LoVo (cell line): ENCODE data around the gene MSANTD4.
"Not testable (repeated sequence)": the region's sequence is repeated elsewhere in the genome, so short reads cannot be mapped to it uniquely, and the experiment has no call there.

ENCODE experiments used
- DNase-seq: peaks from one replicate; pipeline ENCODE4 v3.0.0-alpha.2; 2016; ENCODE audit warnings: low spot score

MSANTD4 gene

DNA sequence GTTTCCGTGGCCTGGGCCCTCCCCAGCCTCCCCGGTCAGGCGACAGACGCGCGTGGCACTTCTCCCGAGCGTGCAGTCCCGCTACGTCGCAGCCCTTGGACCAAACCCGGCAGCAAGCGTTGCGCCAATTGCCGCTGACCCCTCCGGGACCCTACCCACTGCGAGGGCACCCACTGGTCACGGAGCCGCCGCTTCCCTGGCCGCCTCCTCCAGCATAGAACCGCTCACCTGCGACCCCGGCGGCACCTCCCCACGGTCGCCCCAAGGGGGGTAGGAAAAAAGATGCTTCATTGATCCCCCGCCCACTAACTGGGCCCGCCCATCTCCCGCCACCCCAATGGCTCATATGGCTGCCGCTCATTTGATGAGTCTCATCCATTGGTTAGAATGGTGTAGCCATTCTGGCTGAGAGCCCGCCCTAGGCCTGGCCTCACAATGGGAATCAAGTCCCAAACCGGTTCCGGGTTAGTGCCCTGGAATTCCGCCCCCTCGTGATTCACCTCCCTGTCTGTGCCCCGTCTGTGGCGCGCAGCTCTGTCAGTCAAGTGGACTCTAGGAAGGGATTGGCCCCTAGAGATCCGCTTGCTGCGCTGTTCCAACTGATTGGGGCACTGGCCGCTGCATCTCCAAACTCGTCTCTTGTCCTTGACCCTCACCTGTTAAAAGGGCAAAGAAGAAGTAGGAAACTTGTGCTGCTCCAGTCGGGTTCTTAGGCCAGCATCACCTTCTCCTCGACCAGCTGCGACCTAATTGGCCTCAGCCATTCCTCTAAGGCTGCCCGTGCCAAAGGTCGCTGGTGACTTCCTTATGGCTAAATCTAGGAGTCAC, at the start of gene MSANTD4:
Gene MSANTD4, minus strand, starts transcription at position 274 of the 828 bp plus-strand sequence. CDS start 11,323 bp downstream, outside the sequence.
- DNase-seq = peak; percentile 97

DNA sequence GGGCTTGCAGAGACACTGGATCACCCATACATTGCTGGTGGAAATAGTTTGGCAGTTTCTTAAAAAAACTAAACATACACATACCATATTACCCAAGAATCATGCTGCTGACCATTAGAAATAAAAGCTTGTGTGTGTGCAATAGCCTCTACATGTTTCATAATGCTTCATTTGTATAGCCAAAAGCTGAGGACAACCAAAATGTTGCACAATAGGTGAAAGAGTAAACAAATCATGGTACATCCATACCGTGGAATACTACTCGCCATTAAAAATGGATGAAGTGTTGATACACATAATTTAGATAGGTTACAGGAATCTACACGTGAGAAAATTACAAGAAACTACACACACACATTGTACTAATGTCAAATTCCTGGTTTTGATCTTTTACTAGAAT, 48.6 kb upstream of the MSANTD4 start:
- DNase-seq = no peak

DNA sequence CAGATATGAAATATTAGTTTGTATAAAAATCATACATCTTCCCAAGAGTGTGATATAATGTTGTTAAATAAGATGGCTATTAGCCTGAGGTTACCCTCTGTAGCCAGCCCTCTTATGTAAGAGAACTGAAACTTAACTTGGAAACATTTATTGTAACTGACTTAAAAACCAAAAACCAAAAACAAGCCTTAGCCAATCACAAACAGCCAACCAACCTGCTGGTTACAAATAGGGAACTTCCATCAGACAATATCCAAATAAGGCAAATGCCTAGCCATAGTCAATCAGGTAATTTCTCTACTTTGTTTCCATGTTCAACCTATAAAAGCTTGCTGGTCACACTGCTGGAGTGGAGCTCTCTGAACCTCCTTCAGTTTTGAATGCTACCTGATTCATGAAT, 41.0 kb upstream of the MSANTD4 start:
- DNase-seq = no peak

DNA sequence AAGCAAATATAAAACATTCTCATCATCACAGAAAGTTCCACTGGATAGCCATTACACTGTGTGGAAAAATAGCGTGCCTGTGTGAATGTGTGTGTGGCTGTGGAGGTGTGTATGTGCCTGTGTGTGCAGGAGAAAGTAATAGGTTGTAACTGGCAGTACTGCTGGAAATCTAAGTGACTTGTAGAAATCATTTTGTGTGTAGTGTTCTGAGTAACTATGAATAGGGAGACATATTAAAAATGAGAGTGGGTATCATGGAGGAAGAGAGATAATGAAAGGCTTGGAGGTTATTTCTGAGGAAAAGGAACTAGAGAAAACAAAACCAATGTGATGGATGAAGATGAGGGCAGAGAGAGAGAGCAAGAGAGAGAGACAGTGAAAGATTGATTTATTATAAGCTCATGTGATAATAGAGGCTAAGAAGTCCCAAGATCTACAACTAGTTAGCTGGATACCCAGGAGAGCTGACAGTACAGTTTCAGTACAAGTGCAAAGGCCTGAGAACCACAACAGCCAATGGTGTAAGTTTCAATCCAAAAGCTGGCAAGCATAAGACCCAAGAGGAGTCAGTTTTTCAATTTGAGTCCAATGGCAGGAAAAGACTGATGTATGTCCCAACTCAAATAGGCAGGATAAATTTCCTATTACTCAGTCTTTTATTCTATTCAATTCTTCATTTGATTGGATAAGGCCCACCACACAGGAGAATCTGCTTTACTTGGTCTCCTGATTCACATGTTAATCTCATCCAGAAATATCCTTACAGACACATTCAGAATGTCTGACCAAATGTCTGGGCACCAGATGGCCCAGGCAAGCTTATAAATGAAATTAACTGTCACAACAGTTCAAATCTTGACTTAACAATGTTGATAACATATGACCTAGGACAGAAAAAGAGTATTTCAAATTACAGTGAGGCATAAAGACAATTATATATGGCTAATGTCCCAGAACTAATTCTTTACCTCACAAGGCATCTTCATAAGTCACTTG, 40.2 kb upstream of the MSANTD4 start:
- no peak for DNase-seq

DNA sequence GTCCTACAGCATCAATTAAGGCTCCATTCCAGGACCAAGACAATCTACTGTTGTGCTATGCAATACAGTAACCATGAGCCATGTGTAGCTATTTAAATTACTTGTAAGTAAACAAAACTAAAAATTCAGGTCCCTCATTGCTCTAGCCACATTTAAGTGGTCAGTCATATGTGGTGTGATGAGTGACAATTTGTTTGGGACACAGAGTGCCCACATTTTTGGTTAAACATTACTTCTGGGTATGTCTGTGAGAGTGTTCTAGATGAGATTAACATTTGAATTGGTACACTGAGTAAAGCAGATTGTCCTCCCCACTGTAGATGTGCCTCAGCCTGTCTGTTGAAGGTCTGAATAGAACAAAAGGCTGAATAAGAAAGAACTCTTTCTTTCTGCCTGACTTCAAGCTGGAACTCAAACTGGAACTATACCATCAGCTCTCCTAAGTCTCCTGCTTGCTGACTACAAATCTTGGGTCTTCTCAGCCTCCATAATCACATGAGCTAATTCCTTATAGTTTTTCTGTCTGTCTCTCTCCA, 39.3 kb upstream of the MSANTD4 start:
- DNase-seq = no peak

DNA sequence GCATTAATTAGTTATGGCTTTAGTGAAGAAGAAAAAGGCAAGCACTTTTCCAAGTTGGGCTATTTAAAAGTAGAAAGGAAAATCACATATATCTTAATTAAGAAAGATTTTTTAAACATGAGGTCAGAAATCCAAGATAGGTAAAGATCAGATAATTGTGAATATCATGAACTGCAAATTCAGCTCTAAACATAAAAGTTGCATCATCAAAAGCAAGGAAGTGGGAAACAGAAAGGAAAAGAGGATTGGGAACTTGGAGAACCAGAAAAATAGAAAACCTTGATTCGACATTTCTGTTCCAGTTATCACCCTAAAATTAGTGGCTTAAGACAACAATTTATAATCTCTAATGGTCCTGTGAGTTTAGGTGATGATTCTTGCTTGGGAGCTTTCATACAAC, 37.6 kb upstream of the MSANTD4 start:
- DNase-seq = no peak

DNA sequence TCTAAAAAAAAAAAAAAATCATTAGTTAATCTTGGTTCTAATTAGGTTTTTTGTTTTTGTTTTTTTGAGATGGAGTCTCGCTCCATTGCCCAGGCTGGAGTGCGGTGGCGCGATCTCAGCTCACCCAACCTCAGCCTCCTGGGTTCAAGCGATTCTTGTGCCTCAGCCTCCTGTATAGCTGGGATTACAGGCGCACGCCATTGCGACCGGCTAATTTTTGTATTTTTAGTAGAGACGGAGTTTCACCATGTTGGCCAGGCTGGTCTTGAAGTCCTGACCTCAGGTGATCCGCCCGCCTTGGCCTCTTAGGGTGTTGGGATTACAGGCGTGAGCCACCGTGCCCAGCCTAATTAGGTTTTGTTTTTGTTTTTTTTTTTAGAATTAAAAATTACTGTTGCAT, 36.3 kb upstream of the MSANTD4 start:
- not testable (repeated sequence) for DNase-seq

DNA sequence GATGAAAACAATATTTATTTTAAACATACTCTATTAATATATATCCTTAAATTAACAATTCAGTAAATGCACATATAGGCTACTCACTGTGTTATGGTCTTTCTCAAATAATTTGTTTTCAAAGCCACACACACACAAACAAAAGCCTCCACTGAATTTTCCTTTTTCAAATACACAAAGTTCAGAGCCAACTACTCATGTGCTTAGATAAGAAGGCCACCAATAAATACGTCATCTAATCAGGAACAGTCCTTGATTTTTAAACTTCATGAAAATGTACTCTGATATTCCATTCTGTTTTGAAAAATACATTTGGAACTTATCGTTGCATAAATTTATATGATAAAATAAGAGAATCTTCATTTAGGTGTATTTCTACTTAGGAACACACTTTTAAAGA, 29.1 kb upstream of the MSANTD4 start:
- DNase-seq = no peak

DNA sequence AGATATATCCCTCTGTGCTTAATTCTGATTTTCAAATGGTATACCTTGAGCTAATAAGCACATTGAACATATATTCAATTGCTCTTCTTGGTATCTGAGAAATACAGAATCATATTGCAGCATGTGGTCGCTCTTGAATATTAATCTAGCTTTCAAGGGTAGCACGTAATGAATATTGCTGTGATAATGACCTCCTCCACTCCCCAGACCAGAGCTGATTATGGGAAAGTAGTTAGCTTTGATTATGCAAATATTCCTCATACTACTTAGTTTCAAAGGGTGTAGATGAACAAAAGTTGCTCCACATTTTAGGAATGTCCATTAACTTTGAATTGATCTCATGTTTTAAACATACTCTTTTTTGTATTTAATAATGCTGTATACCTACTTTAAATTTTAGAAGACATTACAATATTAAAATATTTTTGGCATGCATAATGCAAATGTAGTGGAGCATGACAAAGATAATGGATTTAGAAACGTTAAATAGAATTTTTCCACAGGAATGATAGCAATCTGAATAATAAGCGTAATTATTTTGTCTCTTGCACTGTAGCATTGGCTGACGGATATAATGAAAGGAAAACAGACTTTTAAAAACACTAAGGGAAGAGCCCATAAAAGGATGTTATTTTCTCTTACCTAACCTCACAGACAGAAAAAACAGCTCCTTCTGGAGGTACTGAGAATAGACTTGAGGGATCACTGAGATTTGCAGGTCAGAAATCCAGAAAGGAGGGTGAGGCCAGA, 27.9 kb upstream of the MSANTD4 start:
- DNase-seq = no peak

DNA sequence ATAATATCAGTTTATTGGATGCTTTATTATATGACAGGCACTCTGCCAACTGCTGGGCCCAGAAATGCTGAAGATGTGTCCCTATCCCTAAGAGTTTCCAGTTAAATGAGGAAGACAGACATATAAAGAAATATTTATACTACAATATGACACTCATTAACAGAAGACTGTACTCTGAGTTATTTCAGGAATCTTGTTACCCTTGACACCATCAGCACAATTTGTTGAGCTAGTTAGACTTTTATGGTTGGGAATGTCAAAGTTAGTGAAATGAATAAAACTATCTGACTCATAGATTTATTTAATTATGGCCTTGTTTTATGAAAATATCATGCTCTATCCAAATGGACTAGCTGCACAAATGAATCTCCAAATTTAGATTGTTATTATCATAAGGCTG, 25.6 kb upstream of the MSANTD4 start:
- no peak for DNase-seq

DNA sequence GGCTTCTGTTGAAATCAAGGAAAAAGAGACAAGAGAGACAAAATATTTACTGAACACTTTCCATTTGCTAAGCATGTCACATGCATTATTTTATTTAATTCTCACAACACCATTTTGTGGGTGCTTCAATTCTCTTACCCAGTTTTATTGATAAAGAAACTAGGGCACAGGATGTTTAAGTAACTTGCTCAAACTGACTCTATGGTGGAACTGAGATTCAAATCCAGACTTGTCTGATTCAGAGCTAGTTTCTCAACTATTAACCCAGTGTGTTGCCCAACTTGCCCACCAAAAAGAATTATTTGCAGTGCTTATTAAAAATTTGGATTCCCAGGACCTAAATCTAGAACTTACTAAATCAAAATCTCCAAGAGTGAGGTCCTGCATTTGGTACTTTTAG, 21.5 kb upstream of the MSANTD4 start:
- no peak for DNase-seq

DNA sequence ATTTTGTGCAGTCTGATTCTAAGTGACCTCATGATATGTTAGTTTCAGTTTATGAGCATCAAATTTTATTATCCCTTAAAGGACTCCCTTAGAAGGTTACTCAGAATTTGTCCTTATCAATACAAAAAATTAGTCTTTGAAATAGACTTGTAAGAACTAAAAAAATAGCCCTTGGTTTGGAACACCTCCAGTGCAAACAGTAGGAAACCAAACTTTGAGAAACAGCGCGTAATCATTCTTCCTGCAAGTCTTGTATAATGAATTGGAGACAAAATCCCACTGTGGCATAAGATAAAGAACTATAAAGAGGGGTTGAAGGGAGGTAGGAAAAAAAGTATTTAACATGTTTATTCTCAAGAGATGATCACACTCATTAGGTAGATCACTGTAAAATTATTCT, 10.8 kb upstream of the MSANTD4 start:
- DNase-seq = no peak

DNA sequence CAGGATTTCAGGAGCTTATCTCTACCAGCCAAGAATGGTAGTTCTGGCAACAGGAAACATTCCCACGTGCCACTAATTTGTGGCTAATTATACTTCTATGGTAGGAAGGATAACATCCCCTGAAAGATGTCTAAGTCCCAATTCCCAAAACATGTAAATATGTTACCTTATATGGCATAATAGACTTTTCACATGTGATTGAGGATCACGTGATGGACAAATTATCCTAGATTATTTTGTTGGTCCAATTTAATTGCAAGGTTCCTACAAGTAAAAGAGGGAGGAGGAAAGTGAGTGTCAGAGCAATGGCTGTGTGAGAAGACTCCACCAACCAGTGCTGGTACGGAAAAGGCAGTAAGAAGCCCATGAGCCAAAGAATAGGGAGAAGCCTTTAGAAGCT, 9.9 kb upstream of the MSANTD4 start:
- DNase-seq = no peak

DNA sequence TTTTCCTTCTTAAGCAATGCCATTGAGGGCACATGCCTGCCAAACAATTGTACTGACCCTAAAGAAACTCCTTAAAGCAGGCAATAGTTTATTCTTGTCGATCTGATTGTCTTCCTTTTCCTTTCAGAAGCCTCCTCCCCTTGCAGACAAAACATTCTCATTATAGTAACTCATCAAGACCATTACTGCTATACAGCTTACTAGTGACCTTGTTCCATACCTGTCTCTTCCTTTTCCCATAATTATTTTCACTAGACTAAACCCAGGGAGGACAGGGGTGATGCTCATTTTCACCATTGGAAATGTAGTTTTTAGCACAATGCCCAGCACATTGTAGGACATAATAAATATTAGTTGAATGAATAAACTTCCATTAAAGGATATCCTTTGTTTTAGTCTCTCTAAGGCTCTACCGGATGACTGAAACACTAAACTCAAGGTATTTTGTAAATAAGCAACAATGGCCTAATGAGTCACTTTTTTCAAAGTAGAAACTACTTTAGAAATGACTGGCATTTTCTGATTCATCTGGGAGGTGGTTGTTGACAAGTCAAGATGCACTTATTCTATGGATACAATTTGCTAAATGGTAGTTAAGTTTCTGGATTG, 9.3 kb upstream of the MSANTD4 start:
- DNase-seq = no peak

DNA sequence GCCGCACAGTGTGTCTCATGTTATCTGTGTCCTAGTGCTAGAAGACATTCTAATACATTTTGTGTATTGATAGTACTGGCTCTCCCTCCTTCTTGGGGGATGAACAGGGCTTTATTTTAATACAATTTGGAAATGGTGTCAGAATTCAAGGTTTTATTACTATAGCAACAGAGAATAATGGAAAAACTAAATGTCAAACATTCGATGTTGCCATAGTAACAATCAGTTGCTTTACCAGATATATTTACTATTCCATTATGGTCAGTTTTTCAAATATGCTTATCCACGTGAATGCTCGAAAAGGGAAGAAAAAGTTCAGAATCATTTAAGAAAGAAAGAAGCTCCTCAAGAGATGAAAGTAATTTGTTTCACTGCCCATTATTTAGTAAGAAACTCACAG, 8.6 kb upstream of the MSANTD4 start:
- no peak for DNase-seq

DNA sequence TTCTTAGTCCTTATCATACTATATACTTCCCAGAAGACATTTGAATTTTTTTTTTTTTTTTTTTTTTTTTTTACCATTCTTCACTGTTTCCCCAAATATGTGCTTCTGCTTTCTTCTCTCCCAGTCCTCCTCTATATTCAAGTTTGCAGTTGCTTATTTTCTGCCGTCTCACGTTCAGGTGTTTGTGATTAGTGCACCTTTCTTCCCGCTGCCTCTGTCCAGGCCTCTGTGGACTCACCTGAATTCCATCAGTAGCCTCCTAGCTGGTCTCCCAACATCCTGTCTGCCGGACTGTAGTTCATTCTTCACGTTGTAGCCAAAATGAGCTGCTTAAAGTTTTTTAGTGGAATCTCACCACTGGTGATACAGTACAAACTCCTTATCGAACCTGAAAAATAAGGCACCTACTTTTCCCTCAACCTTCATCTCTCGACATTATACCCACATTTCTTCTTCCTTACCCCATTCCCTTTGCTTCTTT, 795 bp upstream of the MSANTD4 start:
- no peak for DNase-seq

DNA sequence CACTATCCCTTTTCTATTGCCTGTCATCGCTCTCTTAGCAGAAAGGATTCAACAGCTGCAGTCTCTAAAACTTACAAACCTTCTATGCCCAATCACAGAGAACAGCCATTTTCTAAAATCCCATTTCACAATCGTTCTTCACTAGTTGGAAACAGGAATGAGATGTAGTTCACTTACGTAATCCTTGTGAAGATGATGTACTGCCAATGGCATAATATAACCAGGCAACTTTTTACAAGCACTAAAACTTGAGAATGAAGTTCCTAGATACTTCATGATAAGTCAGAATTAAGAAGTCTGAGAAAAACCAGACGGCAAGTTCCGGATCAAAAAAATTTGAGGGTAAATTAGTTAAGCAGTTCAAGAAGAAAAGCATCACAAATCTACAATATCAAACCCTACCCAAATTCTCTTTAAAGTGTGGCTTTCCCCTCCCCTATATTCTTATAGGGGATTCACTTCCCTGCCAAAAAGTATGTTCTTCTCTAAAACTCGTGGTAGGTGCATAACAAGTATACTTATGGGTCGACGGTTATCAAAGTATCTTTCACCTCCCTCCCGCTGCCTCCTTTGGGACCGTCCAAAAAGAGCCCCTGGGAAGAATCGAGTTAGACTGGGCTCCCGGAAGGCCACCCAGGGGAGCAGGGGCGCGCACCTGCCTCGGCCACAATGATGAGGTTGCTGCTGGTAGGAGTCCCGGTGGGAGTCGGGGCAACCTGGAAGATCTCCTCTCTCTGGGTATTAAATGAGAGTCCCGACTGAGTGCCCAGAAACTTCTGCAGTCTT, 666 bp downstream of the MSANTD4 start:
- peak; percentile 1 for DNase-seq

DNA sequence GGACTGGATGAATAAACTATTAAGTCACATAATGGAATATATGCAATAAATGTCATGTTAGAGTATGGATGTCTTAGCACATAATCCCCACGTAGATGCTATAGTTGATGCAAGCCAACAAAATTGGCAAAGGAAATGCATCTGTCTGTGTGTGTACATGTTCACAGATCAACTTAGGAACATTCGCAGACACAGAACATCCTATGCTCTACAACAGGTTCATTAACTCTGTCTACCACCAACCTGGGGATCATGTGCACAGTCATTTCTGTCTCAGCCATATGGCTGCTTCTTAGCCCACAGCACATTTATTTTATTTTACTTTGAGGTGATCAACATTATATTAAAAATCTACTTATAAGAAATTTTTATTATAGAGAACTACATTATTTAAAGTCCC, 4.9 kb downstream of the MSANTD4 start:
- no peak for DNase-seq

DNA sequence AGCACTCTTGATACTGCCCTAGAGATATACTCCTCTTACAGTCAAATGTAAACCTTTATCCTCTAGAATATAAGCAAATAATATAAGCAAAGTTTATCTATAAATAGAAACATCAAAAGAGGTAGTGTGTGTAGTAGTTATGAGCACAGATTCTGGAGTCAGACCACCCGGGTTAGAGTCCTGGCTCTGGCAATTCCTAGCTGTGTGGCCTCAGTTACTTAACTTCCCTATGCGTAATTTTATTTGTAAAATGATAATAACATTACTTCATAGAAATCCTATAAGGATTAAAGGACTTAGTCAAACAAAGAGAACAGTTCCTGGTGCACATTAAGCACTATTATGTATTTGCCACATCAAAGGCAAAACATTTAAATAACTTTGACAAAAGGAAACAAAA, 7.0 kb downstream of the MSANTD4 start:
- no peak for DNase-seq

DNA sequence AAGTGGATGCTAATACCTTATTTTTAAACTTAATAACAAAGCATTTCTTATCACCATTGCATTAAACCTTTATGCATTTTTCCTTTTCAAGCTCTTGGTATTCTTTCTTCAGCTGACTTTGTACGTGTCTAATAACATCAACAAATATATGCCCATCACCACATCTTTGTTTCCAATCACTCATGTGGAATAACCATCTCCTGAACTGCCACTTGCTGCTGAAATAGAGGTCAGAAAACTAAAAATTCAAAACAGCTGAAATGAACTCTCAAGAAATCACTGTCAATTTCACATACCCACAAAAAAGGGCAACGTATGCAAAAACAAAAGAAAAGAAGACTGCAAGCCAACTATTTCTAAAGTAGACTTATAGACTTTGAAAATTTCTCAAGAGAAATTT, 7.4 kb downstream of the MSANTD4 start:
- DNase-seq = no peak

DNA sequence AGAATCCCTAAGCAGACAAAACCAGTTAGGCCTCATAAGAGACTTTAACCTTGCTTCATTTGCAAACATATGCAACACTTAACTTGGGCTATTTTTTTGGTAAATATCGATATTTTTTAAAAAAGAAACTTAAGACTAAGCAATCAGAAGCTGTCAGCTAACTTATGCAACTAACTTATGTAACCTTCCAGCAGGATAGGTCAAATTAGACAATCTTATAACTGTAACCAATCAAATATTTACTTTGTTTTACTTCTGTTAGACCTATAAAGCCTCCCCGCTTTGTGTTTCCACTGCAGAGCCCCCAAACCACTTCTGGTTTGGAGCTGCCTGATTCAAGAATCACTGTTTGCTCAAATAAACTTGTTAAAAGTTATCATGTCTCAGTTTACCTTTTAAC, 8.0 kb downstream of the MSANTD4 start:
- DNase-seq = no peak
